Stimulated activated CD8-positive, alpha-beta memory T cell treated with anti-CD3 and anti-CD28 coated beads, Interleukin-7, amount 100 ng/mL, for 1 hour (primary cell): ENCODE results near the gene ROM1.
"Not testable (repeated sequence)": the region's sequence is repeated elsewhere in the genome, so short reads cannot be mapped to it uniquely, and the experiment has no call there.

ENCODE experiments used
- DNase-seq, 2 donors: peaks; one replicate each; pipeline ENCODE4 v3.0.0-alpha.2; 2020; ENCODE audit warnings: low read depth in 2 of 2

Gene ROM1

GRCh38 chr11:62608776-62609175 lies 4.3 kb upstream of the ROM1 start:
- no peak for DNase-seq

- DNase-seq, result no peak
Measured at GRCh38 chr11:62610403-62610802, 2.7 kb upstream of the ROM1 start.

GRCh38 chr11:62610814-62611704 lies 2.0 kb upstream of the ROM1 start:
- DNase-seq, result no peak

- no peak for DNase-seq
Measured at GRCh38 chr11:62611705-62612365, 1.2 kb upstream of the ROM1 start.

GRCh38 chr11:62613291-62613778 lies 278 bp downstream of the ROM1 start:
- no peak for DNase-seq

- no peak for DNase-seq
Measured at GRCh38 chr11:62614275-62614674, 1.2 kb downstream of the ROM1 start.

- no peak for DNase-seq
Measured at GRCh38 chr11:62615521-62615920, 2.5 kb downstream of the ROM1 start.

- not testable (repeated sequence) for DNase-seq
Measured at GRCh38 chr11:62616957-62617356, 3.9 kb downstream of the ROM1 start.

GRCh38 chr11:62621027-62621566 lies 8.0 kb downstream of the ROM1 start:
- DNase-seq, result no peak

GRCh38 chr11:62621567-62622470 lies 8.8 kb downstream of the ROM1 start, which contains the start of gene B3GAT3:
Gene B3GAT3 (minus strand): TSS chr11:62621986. CDS start chr11:62621947, 39 bp downstream.
- DNase-seq, result peak; percentile 89 to 95

GRCh38 chr11:62622476-62623089 lies 9.5 kb downstream of the ROM1 start:
- no peak for DNase-seq

GRCh38 chr11:62627713-62628112 lies 14.7 kb downstream of the ROM1 start:
- DNase-seq, result no peak

GRCh38 chr11:62632492-62632891 lies 19.4 kb downstream of the ROM1 start:
- no peak for DNase-seq

GRCh38 chr11:62644220-62644619 lies 31.2 kb downstream of the ROM1 start:
- no peak for DNase-seq

- DNase-seq, result no peak
Measured at GRCh38 chr11:62645671-62645945, 32.6 kb downstream of the ROM1 start.

GRCh38 chr11:62645946-62646824 lies 33.1 kb downstream of the ROM1 start, which contains the start of gene GANAB:
Gene GANAB (minus strand): TSS chr11:62646613. CDS start chr11:62646599, 14 bp downstream.
- DNase-seq, result peak; percentile 98

- no peak for DNase-seq
Measured at GRCh38 chr11:62646825-62647608, 34.0 kb downstream of the ROM1 start.

GRCh38 chr11:62647609-62648005 lies 34.5 kb downstream of the ROM1 start:
- DNase-seq, result no peak
